ENCODE measurements around the gene ROBO2.

- TF ChIP-seq CTCF (IDR thresholded peaks at IDR 0.05): no peak
- TF ChIP-seq POLR2AphosphoS5 (IDR thresholded peaks at IDR 0.05): no peak
- TF ChIP-seq POLR2A (IDR thresholded peaks at IDR 0.05): no peak
Measured at GRCh38 chr3:77179762-77180161, 139.9 kb downstream of the ROBO2 start.
